NOMO-1 treated with dmso at 0.1 percent for 144 hours (cell line): ENCODE measurements around the gene FKBP8.

Experiments used
- DNase-seq: peaks from one replicate; lab custom pipeline; 2025; ENCODE audit not compliant: unreplicated experiment; lab: John Stamatoyannopoulos, UW

The FKBP8 gene

GRCh38 chr19:18503337-18503970, 39.9 kb downstream of the FKBP8 start:
- no peak for DNase-seq

GRCh38 chr19:18502638-18503294, 40.6 kb downstream of the FKBP8 start:
- peak; percentile 22 for DNase-seq

DNA sequence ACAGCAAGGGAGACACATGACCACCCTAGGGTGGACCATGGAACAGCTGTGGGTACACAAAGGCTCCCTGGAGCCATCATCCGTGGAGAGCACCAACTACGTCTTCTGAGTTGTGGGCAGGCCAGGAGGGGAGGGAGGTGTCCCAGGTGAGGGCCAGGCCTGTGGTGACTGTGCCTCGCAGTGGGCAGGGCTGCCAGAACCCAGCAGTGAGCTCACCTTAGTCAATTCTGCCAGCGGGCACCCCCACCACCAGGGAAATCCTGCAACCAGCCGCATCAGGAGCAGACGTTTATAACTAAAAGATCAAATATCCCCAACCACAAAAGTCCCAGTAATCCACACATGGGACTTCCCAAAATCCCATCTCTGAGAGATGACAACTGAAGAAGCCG, 41.1 kb downstream of the FKBP8 start:
- DNase-seq, result no peak

DNA sequence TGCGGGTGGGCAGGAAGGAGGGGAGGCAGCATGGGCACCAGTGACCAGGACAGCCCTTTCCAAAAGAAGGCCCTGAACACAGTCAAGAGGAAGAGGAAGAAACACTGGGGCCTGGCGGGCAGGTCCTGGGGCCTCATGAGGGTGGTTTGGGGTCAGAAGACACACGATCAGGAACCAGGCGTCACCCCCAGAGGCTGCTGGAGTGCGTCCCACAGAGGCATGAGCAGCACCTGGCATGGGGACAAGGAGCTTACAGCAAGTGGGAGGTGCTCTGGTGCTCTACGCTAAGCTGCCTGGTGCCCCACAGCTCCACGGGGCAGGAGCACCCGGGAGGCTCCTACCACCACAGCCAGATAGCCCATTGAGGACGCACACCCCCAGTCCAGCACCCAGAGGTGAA, 41.5 kb downstream of the FKBP8 start:
- peak; percentile 20 for DNase-seq

DNA sequence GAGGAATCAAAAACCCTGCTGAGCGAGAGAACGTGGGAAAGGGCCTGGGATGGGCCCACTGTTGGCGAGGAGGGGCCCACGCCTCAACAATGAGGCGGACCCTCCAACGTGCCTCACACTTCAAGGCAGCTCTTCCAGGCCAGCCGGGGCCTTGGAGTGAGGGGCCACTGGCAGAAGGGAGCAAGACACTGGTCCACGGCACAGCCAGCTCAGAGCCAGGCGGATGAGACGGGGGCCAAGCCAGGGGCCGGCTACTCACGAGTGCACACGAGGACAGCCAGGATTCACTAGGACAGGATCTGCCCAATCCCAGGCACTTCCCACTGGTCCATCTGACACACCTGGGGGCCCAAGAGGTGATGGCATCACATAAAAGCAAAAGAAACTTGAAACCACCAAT, 42.0 kb downstream of the FKBP8 start:
- DNase-seq, result no peak

DNA sequence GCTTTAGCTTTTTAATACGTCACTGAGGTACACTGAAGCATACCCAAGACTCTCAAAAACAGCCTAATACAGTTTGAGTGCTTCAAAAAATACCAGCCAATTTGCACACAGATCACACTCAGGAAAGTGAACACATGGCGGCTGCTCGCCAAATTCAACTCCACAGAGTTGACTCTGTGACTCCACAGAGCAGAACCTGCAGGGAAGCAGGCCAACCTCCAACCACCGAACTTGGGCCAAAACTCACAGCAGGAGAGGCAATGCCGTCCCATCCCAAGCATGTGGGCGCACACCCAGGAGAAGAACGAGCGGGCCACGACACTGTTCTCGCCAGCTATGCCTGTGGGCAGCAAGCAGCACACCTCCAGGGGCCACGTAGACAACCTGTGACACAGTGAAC, 42.6 kb downstream of the FKBP8 start:
- DNase-seq, result no peak

- no peak for DNase-seq
These were observed 43.0 kb downstream of the FKBP8 start for GRCh38 chr19:18500376-18500775.

DNA sequence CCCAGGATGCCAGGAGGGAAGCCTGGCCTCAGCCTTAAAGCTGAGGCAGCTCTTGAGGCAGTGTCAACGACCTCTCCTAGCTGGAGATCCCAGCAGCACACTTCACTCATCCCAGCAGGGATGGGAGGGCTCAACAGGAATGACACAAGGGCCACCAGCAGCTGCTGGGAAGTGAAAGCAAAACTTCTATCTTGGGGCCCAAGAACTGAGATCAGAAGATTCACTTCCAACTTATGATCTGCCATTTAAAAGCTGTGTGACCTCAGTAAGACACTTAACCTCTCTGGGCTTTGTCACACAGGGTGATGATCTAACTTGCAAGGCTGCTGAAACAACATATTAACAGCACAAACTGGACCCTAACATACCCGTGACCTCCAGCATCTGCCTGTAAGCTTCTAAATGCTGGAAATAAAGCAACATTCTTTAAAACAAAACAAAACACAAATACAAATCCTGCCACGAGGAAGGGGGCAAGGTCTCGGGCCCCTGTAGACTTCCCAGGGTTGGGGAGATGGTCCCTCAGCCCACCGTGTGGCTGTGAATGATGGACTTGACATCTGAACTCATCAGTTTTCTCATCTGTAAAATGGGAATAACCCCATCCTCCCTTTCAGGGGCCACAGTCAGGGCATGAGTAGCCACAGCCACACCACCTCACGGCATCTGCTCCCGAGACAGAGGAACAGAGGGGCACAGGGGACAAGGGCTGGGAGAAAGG, 44.2 kb downstream of the FKBP8 start:
- no peak for DNase-seq

DNA sequence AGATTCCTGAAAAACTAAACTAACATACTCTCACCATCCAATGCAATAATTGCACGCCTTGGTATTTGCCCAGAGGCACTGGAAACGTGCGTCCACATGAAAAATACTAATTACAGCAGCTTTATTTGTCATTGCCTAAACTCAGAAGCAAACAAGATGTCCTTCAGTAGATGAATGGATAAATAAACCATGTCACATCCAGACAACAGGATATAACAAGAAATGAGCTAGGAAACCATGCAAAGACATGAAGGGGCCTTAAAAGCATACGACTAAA, 46.5 kb downstream of the FKBP8 start:
- no peak for DNase-seq

DNA sequence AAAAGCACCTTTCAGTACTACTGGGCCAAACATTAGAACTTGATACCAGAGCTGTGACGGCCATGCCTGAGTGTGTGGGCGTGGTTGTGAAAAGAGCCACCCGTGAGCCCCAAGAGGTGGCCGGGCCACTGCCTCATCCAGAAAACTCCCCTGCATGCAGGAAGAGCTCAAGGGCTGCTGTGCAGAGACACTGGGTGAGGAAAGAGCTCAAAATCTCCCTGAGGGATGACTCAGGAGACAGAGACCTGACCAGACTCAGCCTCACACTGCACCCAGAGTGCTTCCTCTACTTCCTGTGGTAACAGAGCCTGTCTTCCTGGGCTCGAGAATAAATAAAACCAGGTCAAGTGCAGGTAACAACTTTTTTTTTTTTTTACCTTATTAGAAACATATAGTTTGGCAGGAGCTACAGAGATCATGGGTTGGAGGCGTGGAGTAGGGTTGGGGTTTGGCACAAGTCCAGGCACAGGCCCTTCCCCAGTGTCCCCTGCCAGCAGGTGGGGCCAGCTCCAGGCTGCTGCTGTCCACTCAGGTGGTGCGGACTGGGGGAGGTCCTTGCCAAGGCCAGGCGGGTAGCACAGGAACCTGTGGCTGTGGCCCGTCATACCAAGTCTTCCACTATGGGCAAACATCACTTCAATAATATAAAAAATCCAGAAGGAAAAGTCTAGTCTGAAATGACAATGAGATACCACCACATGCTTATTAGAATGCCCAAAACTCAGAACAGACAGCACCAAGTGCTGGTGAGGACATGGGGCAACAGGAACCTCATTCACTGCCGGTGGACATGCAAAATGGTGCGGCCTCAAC, 47.0 kb downstream of the FKBP8 start:
- DNase-seq, result peak; percentile 10

GRCh38 chr19:18495204-18495911, 48.0 kb downstream of the FKBP8 start:
- DNase-seq, result no peak

GRCh38 chr19:18494267-18494607, 49.1 kb downstream of the FKBP8 start:
- no peak for DNase-seq

- no peak for DNase-seq
These were observed 49.7 kb downstream of the FKBP8 start for GRCh38 chr19:18493440-18494266.

DNA sequence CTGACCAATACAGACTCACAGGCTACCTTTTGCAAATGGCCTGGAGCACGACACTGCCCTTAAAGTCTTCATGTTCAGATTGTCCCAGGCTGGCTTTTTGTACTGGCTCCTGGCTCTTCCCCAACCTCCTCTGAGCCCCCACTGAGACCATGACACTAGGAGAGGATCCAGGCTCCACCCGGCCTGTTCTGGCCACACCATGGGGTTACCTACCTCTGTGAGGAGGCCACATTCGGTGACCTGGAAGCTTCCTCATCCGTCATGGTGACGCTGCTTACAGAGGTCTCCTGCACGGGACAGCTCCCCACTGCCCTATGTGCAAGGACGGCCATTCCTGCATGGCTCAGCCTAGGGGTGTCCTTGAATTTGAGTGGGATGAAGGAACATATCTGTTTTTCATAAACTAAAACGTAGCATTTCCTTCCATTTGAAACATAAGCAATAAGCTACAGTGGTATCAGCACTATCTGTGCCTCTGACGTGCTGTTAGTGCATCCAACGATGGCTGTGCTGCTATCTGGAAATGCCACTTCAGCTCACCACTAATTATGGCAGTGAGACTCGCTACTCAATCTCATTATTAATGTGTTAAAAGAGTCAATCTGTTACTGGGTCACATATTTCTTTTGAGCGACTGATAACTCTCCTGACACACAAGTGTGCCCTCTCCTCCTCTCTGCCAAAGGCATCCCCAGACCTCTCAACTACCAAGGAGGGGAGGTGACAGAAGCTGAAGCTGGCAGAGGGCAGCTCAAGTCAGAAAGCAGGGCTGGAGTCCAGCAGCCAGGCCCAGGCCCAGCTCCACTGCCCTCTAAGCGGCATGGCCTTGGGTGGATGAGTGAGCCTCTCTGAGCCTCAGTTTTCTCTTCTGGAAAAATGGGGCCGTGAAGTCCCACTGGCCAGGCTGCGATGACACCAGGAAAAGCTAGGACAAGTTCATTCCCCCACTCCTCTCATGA, 51.1 kb downstream of the FKBP8 start:
- DNase-seq, result no peak

GRCh38 chr19:18490728-18491127, 52.6 kb downstream of the FKBP8 start:
- DNase-seq, result no peak

- DNase-seq, result no peak
These were observed 53.7 kb downstream of the FKBP8 start for GRCh38 chr19:18489627-18490184.

GRCh38 chr19:18488838-18489626, 54.3 kb downstream of the FKBP8 start:
- no peak for DNase-seq

DNA sequence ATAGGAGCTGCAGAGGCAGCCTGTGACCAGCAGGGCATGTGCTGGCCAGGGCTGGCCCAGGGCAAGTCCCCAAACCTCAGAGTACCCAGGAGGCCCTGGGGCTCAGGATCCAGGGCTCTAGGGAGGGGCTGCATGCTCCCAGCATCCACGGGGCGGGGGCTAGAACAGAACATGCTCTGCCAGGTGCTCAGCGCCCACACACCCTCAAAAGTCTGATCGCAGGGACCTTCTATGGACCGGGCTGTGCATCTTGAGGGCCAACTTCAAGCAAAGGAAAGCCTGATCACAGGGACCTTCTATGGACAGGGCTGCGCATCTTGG, 55.0 kb downstream of the FKBP8 start:
- DNase-seq, result no peak
